Ramos (cell line): ENCODE results near the gene GPRASP3.

ENCODE experiments used
- in situ Hi-C: fragments of 300-500 bp; cut with MboI; formaldehyde crosslinking; loops from one replicate; pipeline ENCODE4 v1.14.3; 2022; ENCODE audit warnings: low sequenced_read_pairs; ENCODE audit not compliant: unreplicated experiment

Gene GPRASP3

GRCh38 chrX:102745857-102746584 lies 25.5 kb downstream of the GPRASP3 start:
- in situ Hi-C loops = no loop called here

GRCh38 chrX:102765217-102765616 lies 44.7 kb downstream of the GPRASP3 start:
- in situ Hi-C loops = no loop called here

- in situ Hi-C loops = no loop called here
Observed at GRCh38 chrX:102765809-102766208, 45.3 kb downstream of the GPRASP3 start.

- in situ Hi-C loops = no loop called here
Observed at GRCh38 chrX:102767287-102767686, 46.7 kb downstream of the GPRASP3 start.

- in situ Hi-C loops = no loop called here
Observed at GRCh38 chrX:102768987-102769761, 48.6 kb downstream of the GPRASP3 start.
